Mesenchymal stem cell (in vitro differentiated cells and primary cell): ENCODE data around the gene RGS11.

Experiments used
- DNase-seq: peaks from one replicate; pipeline ENCODE4 v3.0.0-alpha.2; 2013
- H2AFZ ChIP-seq: one replicate; pipeline ENCODE4 v1.6.1; 2013; ENCODE audit warnings: low read depth, mild to moderate bottlenecking, control low read depth, inconsistent platforms, low read length, moderate library complexity
- H2AK5ac ChIP-seq: 2 replicates; pipeline ENCODE4 v1.6.1; 2013; ENCODE audit warnings: low read length, moderate library complexity, mild to moderate bottlenecking, inconsistent platforms; ENCODE audit not compliant: severe bottlenecking
- H2BK120ac ChIP-seq: one replicate; pipeline ENCODE4 v1.6.1; 2013; ENCODE audit warnings: low read depth, mild to moderate bottlenecking, inconsistent platforms, low read length, moderate library complexity
- H2BK12ac ChIP-seq, 2 experiments: one replicate each; pipeline ENCODE4 v1.6.1; 2013; ENCODE audit warnings: inconsistent platforms in 2 of 2, low read length in 2 of 2, mild to moderate bottlenecking in 2 of 2, moderate library complexity in 2 of 2, control low read depth in 1 of 2
- H2BK15ac ChIP-seq: one replicate; pipeline ENCODE4 v1.6.1; 2013; ENCODE audit warnings: mild to moderate bottlenecking, low read depth, inconsistent platforms; ENCODE audit not compliant: poor library complexity, severe bottlenecking
- H2BK5ac ChIP-seq: 2 replicates; pipeline ENCODE4 v1.6.1; 2013; ENCODE audit warnings: low read depth, mild to moderate bottlenecking, low read length, control low read depth, inconsistent platforms; ENCODE audit not compliant: poor library complexity, severe bottlenecking
- H3K14ac ChIP-seq, 2 experiments: one replicate each; pipeline ENCODE4 v1.6.1; 2013; ENCODE audit warnings: inconsistent platforms in 2 of 2, low read length in 2 of 2, control low read depth in 1 of 2, mild to moderate bottlenecking in 1 of 2, moderate library complexity in 1 of 2
- H3K18ac ChIP-seq, 2 experiments: one replicate each; pipeline ENCODE4 v1.6.1; 2013; ENCODE audit warnings: inconsistent platforms in 2 of 2, low read length in 2 of 2, control low read depth in 1 of 2, low read depth in 1 of 2, mild to moderate bottlenecking in 1 of 2
- H3K23ac ChIP-seq, 2 experiments: one replicate each; pipeline ENCODE4 v1.6.1; 2013; ENCODE audit warnings: inconsistent platforms in 2 of 2, low read length in 2 of 2, mild to moderate bottlenecking in 2 of 2, moderate library complexity in 2 of 2, control low read depth in 1 of 2
- H3K27ac ChIP-seq: 2 replicates; pipeline ENCODE4 v1.5.1; 2013; ENCODE audit warnings: mild to moderate bottlenecking, moderate library complexity, low read length, control low read depth, inconsistent platforms; ENCODE audit not compliant: poor library complexity, severe bottlenecking
- H3K27me3 ChIP-seq, 2 experiments: 2 replicates each; pipeline versions ENCODE4 v1.6.1 to v1.7.0; 2013; ENCODE audit warnings: low read length in 2 of 2, mild to moderate bottlenecking in 2 of 2, moderate library complexity in 2 of 2, control low read depth in 1 of 2, inconsistent platforms in 1 of 2; ENCODE audit not compliant: control insufficient read depth in 1 of 2, insufficient read depth in 1 of 2
- H3K36me3 ChIP-seq, 2 experiments: 2 replicates each; pipeline versions ENCODE4 v1.6.1 to v1.7.0; 2013; ENCODE audit warnings: low read length in 2 of 2, control low read depth in 1 of 2, inconsistent platforms in 1 of 2, low read depth in 1 of 2, mild to moderate bottlenecking in 1 of 2; ENCODE audit not compliant: insufficient read depth in 2 of 2, control insufficient read depth in 1 of 2
- H3K4ac ChIP-seq, 2 experiments: one replicate each; pipeline ENCODE4 v1.6.1; 2013; ENCODE audit warnings: inconsistent platforms in 2 of 2, low read length in 2 of 2, mild to moderate bottlenecking in 2 of 2, moderate library complexity in 2 of 2, control low read depth in 1 of 2, low read depth in 1 of 2
- H3K4me1 ChIP-seq: 2 replicates; pipeline ENCODE4 v1.6.1; 2013; ENCODE audit warnings: low read depth, low read length, control low read depth; ENCODE audit not compliant: control insufficient read depth, insufficient read depth
- H3K4me2 ChIP-seq: 2 replicates; pipeline ENCODE4 v1.6.1; 2013; ENCODE audit warnings: low read length, mild to moderate bottlenecking, inconsistent platforms; ENCODE audit not compliant: poor library complexity, severe bottlenecking
- H3K4me3 ChIP-seq, 2 experiments: 2 replicates each; pipeline versions ENCODE4 v1.5.1 to v1.7.0; 2013; ENCODE audit warnings: low read length in 2 of 2, mild to moderate bottlenecking in 2 of 2, control low read depth in 1 of 2, low read depth in 1 of 2; ENCODE audit not compliant: insufficient read depth in 1 of 2
- H3K79me1 ChIP-seq: replicated peaks from 2 replicates; pipeline ENCODE4 v1.6.1; 2013; ENCODE audit warnings: mild to moderate bottlenecking, control low read depth, low read length, inconsistent platforms; ENCODE audit not compliant: poor library complexity, severe bottlenecking
- H3K9ac ChIP-seq: 2 replicates; pipeline ENCODE4 v1.7.0; 2013; ENCODE audit warnings: mild to moderate bottlenecking, low read length, moderate library complexity
- H3K9me3 ChIP-seq: 2 replicates; pipeline ENCODE4 v1.7.0; 2013; ENCODE audit warnings: mild to moderate bottlenecking, low read length; ENCODE audit not compliant: control insufficient read depth
- H4K8ac ChIP-seq: one replicate; pipeline ENCODE4 v1.6.1; 2013; ENCODE audit warnings: inconsistent platforms, mild to moderate bottlenecking, low read length, moderate library complexity
- H4K91ac ChIP-seq: one replicate; pipeline ENCODE4 v1.6.1; 2013; ENCODE audit warnings: mild to moderate bottlenecking, low read length, inconsistent platforms
- WGBS: methylation state at CpG from one replicate; pipeline ENCODE4 v1.1.7; 2013; ENCODE audit warnings: mixed read lengths; 5-methylcytosine and 5-hydroxymethylcytosine counted together

RGS11 gene

GRCh38 chr16:296806-297510 is 21.2 kb upstream of the RGS11 start:
- no peak overlapping the region for H2AFZ ChIP-seq
- no peak overlapping the region for H3K4me3 ChIP-seq
- H3K14ac ChIP-seq, result no peak overlapping the region
- H3K4me1 ChIP-seq, result peaks cover 17% of the 10 kb centered on the region
- no peak overlapping the region for H4K8ac ChIP-seq
- 95% methylated on average over 37 of the region's 37 CpGs for WGBS
- no peak overlapping the region for H2AK5ac ChIP-seq
- H3K27me3 ChIP-seq, result no peaks in the 10 kb centered on the region
- H4K91ac ChIP-seq, result no peak overlapping the region
- no peak for DNase-seq
- no peak overlapping the region for H3K23ac ChIP-seq
- peaks cover 26 to 53% of the 10 kb centered on the region in 2 experiments for H3K36me3 ChIP-seq
- peaks cover 14% of the 10 kb centered on the region for H3K79me1 ChIP-seq
- no peak overlapping the region for H2BK120ac ChIP-seq
- H3K9me3 ChIP-seq, result no peaks in the 10 kb centered on the region
- no peak overlapping the region for H3K4ac ChIP-seq
- no peak overlapping the region for H2BK5ac ChIP-seq
- H3K4me2 ChIP-seq, result no peak overlapping the region
- H2BK12ac ChIP-seq, result no peak overlapping the region
- no peak overlapping the region for H3K9ac ChIP-seq
- H2BK15ac ChIP-seq, result no peak overlapping the region
- no peak overlapping the region for H3K18ac ChIP-seq
- H3K27ac ChIP-seq, result no peak overlapping the region

GRCh38 chr16:296276-296675 is 20.5 kb upstream of the RGS11 start:
- Histone ChIP-seq H3K79me1 (peaks cover 12% of the 10 kb centered on the region), H4K91ac (no peak overlapping the region), H2AK5ac (no peak overlapping the region), H3K4me3 (no peak overlapping the region), H2BK15ac (no peak overlapping the region), H2BK120ac (no peak overlapping the region), H2AFZ (no peak overlapping the region), H3K27me3 (no peaks in the 10 kb centered on the region), H3K4me1 (peaks cover 16% of the 10 kb centered on the region), H2BK12ac (no peak overlapping the region), H4K8ac (no peak overlapping the region), H3K9ac (no peak overlapping the region), H3K23ac (no peak overlapping the region), H3K4ac (no peak overlapping the region), H3K9me3 (no peaks in the 10 kb centered on the region), H3K27ac (no peak overlapping the region), H3K36me3 (peaks cover 20 to 56% of the 10 kb centered on the region in 2 experiments), H3K18ac (no peak overlapping the region), H3K14ac (no peak overlapping the region), H2BK5ac (no peak overlapping the region), H3K4me2 (no peak overlapping the region)
- 94% methylated on average over 14 of the region's 14 CpGs for WGBS
- no peak for DNase-seq

GRCh38 chr16:293043-293775 is 17.5 kb upstream of the RGS11 start:
- H3K9ac ChIP-seq, result no peak overlapping the region
- no peak overlapping the region for H2BK15ac ChIP-seq
- H3K4ac ChIP-seq, result no peak overlapping the region
- H3K27ac ChIP-seq, result no peak overlapping the region
- H3K4me1 ChIP-seq, result peaks cover 11% of the 10 kb centered on the region
- no peak overlapping the region for H3K23ac ChIP-seq
- H3K14ac ChIP-seq, result no peak overlapping the region
- H2AFZ ChIP-seq, result no peak overlapping the region
- H3K79me1 ChIP-seq, result peaks cover 12% of the 10 kb centered on the region
- H3K4me2 ChIP-seq, result no peak overlapping the region
- no peaks in the 10 kb centered on the region for H3K9me3 ChIP-seq
- peaks cover 29 to 83% of the 10 kb centered on the region in 2 experiments for H3K36me3 ChIP-seq
- no peak overlapping the region for H2BK5ac ChIP-seq
- no peak overlapping the region for H4K8ac ChIP-seq
- H2BK12ac ChIP-seq, result no peak overlapping the region
- 98% methylated on average over 29 of the region's 32 CpGs for WGBS
- H2AK5ac ChIP-seq, result no peak overlapping the region
- no peak for DNase-seq
- no peak overlapping the region for H2BK120ac ChIP-seq
- H3K4me3 ChIP-seq, result no peak overlapping the region
- no peak overlapping the region for H3K18ac ChIP-seq
- H3K27me3 ChIP-seq, result no peaks in the 10 kb centered on the region
- peak overlapping the region; percentile 18 for H4K91ac ChIP-seq

- 95% methylated on average over 17 of the region's 17 CpGs for WGBS
- no peak overlapping the region for H2BK12ac ChIP-seq
- no peaks in the 10 kb centered on the region for H3K9me3 ChIP-seq
Observed at GRCh38 chr16:291539-291938, 15.8 kb upstream of the RGS11 start.

More at GRCh38 chr16:291539-291938, 15.8 kb upstream of the RGS11 start:
- Histone ChIP-seq H2AFZ (no peak overlapping the region), H3K14ac (no peak overlapping the region), H3K27me3 (no peaks in the 10 kb centered on the region), H3K36me3 (peaks cover 36 to 83% of the 10 kb centered on the region in 2 experiments), H2AK5ac (no peak overlapping the region), H3K18ac (no peak overlapping the region), H2BK5ac (no peak overlapping the region), H2BK120ac (no peak overlapping the region), H2BK15ac (no peak overlapping the region), H4K91ac (no peak overlapping the region), H3K4me3 (no peak overlapping the region), H3K4ac (no peak overlapping the region), H3K4me1 (peaks cover 5% of the 10 kb centered on the region), H3K79me1 (peaks cover 4% of the 10 kb centered on the region), H3K23ac (no peak overlapping the region), H3K4me2 (no peak overlapping the region), H3K9ac (no peak overlapping the region), H3K27ac (no peak overlapping the region), H4K8ac (no peak overlapping the region)
- no peak for DNase-seq
